Urinary bladder (tissue), 4 donors: ENCODE measurements around the gene IFT43. TPM values are rescaled to one million over a fixed set of nuclear protein-coding genes. Genes with fewer than 3 reads are reported as not detected.

Experiments used
- DNase-seq: peaks from one replicate; pipeline ENCODE4 v3.0.0-alpha.2; 2015; ENCODE audit errors: extremely low spot score
- H3K27ac ChIP-seq: one replicate; pipeline ENCODE4 v1.5.1; 2013; ENCODE audit warnings: low read depth, mild to moderate bottlenecking, moderate library complexity
- H3K36me3 ChIP-seq: one replicate; pipeline ENCODE4 v1.6.1; 2013; ENCODE audit warnings: mild to moderate bottlenecking, moderate library complexity; ENCODE audit not compliant: insufficient read depth
- H3K4me1 ChIP-seq: one replicate; pipeline ENCODE4 v1.6.1; 2013; ENCODE audit warnings: mild to moderate bottlenecking, moderate library complexity; ENCODE audit not compliant: insufficient read depth
- H3K4me3 ChIP-seq: one replicate; pipeline ENCODE4 v1.5.1; 2013; ENCODE audit warnings: low read depth, low read length
- WGBS: extraction: QIAGEN DNeasy Blood & Tissue Kit; methylation state at CpG from one replicate; pipeline ENCODE4 v1.1.7; 2013; 5-methylcytosine and 5-hydroxymethylcytosine counted together
- polyA plus RNA-seq: library from polyadenylated mRNA; stranded (reverse); fragments of 200-250 nt; gene quantifications from one replicate; pipeline ENCODE4 v1.2.3, GENCODE V29; 2013
- total RNA-seq: library from RNA; depleted of rRNA; stranded (reverse); fragments of >200 nt; gene quantifications from one replicate; pipeline ENCODE4 v1.2.3, GENCODE V29; 2014
- donor health status: healthy with polysubstance abuse.
- donor health status: healthy.

Gene IFT43
- total and polyA plus RNA-seq, 2 donors, result 31.2 to 39.3 TPM

DNA sequence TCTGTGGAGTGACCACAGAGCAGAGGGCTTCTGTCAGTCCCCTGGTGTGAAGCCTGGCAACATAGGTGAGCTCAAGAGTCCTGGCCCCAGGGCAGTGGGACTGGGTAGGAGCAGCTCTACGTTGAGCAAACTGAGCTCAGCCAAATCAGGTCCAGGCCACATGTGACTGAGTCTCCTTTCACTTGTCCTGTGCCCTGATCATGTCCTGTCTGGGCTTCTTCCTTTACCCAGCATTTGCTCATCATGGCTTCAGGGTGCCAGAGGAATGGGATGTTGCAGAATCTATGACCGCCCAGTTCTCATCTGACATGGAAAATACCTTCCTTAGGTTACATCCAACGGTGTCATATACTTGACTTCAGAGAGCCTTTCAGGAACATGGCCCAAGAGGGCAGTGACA, 99.8 kb downstream of the IFT43 start:
- DNase-seq, result no peak
- H3K27ac ChIP-seq, result no peak overlapping the region
- 92% methylated on average over 3 of the region's 3 CpGs for WGBS
- H3K4me3 ChIP-seq, result no peak overlapping the region
- no peaks in the 10 kb centered on the region for H3K4me1 ChIP-seq
- H3K36me3 ChIP-seq, result no peaks in the 10 kb centered on the region

GRCh38 chr14:76086636-76087035, 101.1 kb downstream of the IFT43 start:
- Histone ChIP-seq H3K4me1 (no peaks in the 10 kb centered on the region), H3K36me3 (no peaks in the 10 kb centered on the region), H3K4me3 (no peak overlapping the region), H3K27ac (no peak overlapping the region)
- no peak for DNase-seq
- 58% methylated on average over 4 of the region's 4 CpGs for WGBS

- H3K4me3 ChIP-seq, result no peak overlapping the region
- no peak overlapping the region for H3K27ac ChIP-seq
- H3K4me1 ChIP-seq, result no peaks in the 10 kb centered on the region
- peak; percentile 31 for DNase-seq
- 34% methylated on average over 8 of the region's 8 CpGs for WGBS
- H3K36me3 ChIP-seq, result no peaks in the 10 kb centered on the region
Measured at GRCh38 chr14:76088326-76088725, 102.8 kb downstream of the IFT43 start.

GRCh38 chr14:76088771-76089571, 103.4 kb downstream of the IFT43 start:
- WGBS, result 46% methylated on average over 16 of the region's 16 CpGs
- Histone ChIP-seq H3K4me3 (no peak overlapping the region), H3K4me1 (no peaks in the 10 kb centered on the region), H3K36me3 (no peaks in the 10 kb centered on the region), H3K27ac (no peak overlapping the region)
- no peak for DNase-seq

DNA sequence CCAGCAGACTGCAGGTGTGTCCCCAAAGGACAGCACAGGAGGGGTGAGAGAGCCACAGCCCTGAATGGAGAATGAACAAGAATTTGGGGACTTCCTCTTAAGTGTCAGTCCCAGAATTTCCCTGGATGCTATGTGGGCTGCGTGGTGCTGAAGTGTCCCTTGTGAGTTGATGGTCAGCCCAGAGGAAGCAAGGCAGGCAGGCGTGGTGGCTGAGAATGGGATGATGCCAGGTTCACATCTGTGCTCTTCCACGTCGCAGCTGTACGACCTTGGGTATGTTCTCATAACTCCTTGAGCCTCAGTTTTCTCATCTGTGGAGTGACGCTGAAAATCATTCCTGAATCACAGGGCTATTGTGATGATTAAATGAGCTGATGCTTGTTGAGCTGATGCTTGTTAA, 104.0 kb downstream of the IFT43 start:
- Histone ChIP-seq H3K27ac (no peak overlapping the region), H3K4me1 (no peaks in the 10 kb centered on the region), H3K4me3 (no peak overlapping the region), H3K36me3 (no peaks in the 10 kb centered on the region)
- DNase-seq, result no peak
- WGBS, result 59% methylated on average over 6 of the region's 6 CpGs

DNA sequence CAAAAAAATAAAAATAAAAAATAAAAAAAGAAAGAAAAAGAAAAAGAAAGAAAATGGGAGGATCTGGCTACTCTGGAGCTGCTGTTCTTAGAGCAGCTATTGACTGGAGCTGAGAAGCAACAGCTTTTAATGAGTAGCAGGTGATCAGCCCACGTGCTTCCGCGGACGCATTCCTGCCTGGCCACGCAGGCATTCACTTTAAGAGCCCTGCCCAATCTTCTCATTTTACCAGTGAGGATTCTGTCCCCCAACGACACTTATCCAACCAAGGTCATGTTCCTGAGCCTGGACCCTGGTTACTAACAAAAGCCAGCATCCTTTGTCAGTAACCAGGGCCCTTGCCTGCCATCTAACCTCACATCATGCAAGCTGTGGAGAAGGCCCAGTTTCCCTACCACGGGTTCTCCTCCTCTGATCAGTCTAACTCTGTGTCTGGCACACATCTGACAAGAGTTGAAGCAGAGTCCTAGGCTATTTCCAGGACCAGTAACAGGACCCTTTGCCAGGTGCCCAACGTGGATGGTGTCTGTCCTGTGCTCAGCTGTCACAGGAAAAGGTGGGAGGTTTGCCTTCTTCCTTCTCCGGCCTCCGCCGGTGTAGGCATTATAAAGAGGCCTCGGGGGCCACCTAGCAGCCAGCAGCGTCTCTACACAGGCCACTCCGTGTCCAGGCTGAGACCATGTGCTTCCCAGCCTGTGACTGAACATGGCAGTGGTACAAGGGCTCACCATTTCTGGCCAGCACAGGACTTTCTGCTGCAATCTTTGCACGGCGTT, 105.2 kb downstream of the IFT43 start:
- Histone ChIP-seq H3K27ac (no peak overlapping the region), H3K4me3 (no peak overlapping the region)

DNA sequence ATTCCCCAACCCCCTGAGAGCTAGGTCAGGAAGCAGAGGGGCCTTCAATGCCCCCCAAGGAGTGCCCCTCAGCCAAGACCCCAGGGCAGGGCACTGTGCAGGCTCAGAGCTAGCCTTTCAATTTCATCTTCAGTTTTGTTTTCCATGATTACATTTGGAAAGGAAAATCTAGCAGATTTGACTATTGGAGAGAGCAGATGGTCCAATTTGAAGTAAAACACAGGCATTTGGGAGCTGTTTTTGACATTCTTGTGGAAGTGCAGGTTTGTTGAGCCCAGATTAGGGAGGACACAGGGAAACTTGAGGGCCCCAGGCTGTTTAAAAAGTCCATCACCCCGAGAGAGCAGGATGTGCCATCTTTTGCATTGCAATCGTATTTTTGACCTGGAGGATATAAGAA, 107.5 kb downstream of the IFT43 start:
- Histone ChIP-seq H3K4me3 (no peak overlapping the region), H3K4me1 (no peaks in the 10 kb centered on the region), H3K36me3 (no peaks in the 10 kb centered on the region), H3K27ac (no peak overlapping the region)
- no peak for DNase-seq
- WGBS, result 89% methylated on average over 2 of the region's 2 CpGs

More for the DNA sequence above, 105.2 kb downstream of the IFT43 start:
- Histone ChIP-seq H3K4me1 (no peaks in the 10 kb centered on the region), H3K36me3 (no peaks in the 10 kb centered on the region)
- 64% methylated on average over 16 of the region's 16 CpGs for WGBS
- no peak for DNase-seq

GRCh38 chr14:76096257-76096656, 110.7 kb downstream of the IFT43 start:
- no peak overlapping the region for H3K4me3 ChIP-seq
- DNase-seq, result no peak
- 89% methylated on average over 5 of the region's 5 CpGs for WGBS
- H3K36me3 ChIP-seq, result no peaks in the 10 kb centered on the region
- H3K27ac ChIP-seq, result no peak overlapping the region
- H3K4me1 ChIP-seq, result no peaks in the 10 kb centered on the region

DNA sequence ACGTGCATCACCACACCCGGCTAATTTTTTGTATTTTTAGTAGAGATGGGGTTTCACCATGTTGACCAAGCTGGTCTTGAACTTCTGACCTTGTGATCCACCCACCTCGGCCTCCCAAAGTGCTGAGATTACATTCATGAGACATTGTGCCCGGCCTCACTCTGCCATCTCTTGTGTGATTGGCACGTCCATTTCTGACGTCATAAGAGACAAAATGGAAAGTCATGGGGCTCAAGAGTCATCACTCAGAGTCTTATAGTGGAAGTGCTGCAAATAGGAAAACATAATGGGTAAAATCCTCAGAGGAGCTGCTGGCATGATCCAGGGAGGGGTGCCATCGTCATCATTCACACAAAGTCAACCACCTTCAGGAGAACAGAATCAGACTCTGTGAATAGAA, 112.0 kb downstream of the IFT43 start:
- H3K27ac ChIP-seq, result no peak overlapping the region
- no peak overlapping the region for H3K4me3 ChIP-seq
- no peaks in the 10 kb centered on the region for H3K4me1 ChIP-seq
- no peak for DNase-seq
- H3K36me3 ChIP-seq, result no peaks in the 10 kb centered on the region
- whole genome bisulfite sequencing, result 91% methylated on average over 7 of the region's 7 CpGs

DNA sequence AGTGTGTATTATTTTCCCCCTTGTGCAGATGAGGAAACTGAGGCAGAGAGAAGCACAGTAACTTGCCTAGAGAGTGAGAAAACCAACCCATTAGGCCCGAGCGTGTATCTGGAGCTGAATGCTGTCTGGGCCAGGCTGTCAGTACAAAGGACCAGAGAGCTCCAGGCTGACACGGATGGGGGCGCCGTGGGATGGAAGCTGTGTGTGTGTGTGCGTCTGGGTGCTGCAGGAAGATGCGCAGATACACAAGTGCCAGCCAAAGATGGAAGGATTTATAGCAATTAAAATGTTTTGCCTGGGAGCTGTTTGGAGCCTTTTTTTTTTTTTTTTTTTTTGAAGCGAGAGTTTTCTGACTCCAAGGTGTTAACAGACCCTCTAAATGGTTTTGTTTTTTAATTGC, 112.5 kb downstream of the IFT43 start:
- no peak for DNase-seq
- WGBS, result 72% methylated on average over 8 of the region's 8 CpGs

DNA sequence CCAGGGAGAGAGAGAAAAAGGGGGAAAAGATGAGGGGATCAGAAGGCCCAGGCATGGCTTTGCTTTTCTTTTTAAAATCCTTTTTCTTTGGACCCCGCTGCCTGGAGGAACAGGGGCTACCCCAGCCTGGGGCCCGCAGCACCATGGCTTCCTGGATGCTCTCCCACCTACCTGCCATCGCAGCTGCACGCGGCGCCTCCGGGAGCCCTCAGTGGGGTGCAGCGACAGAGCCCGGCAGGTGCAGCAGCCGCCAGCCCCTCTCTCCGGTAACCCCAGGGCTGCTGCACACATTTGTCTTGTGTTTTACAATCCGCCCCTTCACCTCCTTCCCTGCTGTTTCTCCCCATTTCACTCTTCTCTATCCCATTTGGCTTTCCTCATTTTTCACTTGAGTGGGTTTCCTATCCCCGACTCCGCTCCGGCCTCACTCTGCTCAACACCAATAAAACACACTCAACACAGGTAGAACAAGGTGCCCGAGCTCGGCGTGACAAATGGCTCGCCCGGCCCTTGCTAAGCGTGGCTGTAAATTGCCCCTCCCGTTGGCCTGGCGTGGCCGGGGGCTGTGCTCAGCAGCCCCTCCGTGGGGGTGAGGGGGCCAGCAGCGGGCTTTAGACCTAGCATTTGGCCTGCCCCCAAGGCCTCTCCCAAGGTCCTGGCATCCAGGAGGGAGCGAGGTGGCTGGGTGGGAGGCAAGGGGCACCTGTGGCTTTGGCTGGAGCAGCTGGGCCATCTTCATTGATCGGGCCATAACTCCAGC, 113.5 kb downstream of the IFT43 start:
- Histone ChIP-seq H3K4me1 (no peaks in the 10 kb centered on the region), H3K4me3 (no peak overlapping the region), H3K36me3 (no peaks in the 10 kb centered on the region), H3K27ac (no peak overlapping the region)
- WGBS, result 88% methylated on average over 28 of the region's 28 CpGs
- no peak for DNase-seq

More for the DNA sequence above, 112.5 kb downstream of the IFT43 start:
- Histone ChIP-seq H3K27ac (no peak overlapping the region), H3K4me1 (no peaks in the 10 kb centered on the region), H3K36me3 (no peaks in the 10 kb centered on the region), H3K4me3 (no peak overlapping the region)

- DNase-seq, result no peak
- Histone ChIP-seq H3K27ac (no peak overlapping the region), H3K36me3 (no peaks in the 10 kb centered on the region), H3K4me3 (no peak overlapping the region), H3K4me1 (no peaks in the 10 kb centered on the region)
- WGBS, result 39% methylated on average over 14 of the region's 14 CpGs
Measured at GRCh38 chr14:76100236-76100635, 114.7 kb downstream of the IFT43 start.

GRCh38 chr14:76101391-76102379, 116.1 kb downstream of the IFT43 start:
- no peak overlapping the region for H3K27ac ChIP-seq
- WGBS, result 41% methylated on average over 10 of the region's 10 CpGs
- no peak overlapping the region for H3K4me3 ChIP-seq
- no peak for DNase-seq
- H3K36me3 ChIP-seq, result no peaks in the 10 kb centered on the region
- H3K4me1 ChIP-seq, result no peaks in the 10 kb centered on the region
